Mesenchymal stem cell (in vitro differentiated cells and primary cell): Measurements from ENCODE around the gene CD83.

ENCODE experiments used
- DNase-seq: peaks from one replicate; pipeline ENCODE4 v3.0.0-alpha.2; 2013
- H2AFZ ChIP-seq: one replicate; pipeline ENCODE4 v1.6.1; 2013; ENCODE audit warnings: low read depth, mild to moderate bottlenecking, control low read depth, inconsistent platforms, low read length, moderate library complexity
- H2AK5ac ChIP-seq: 2 replicates; pipeline ENCODE4 v1.6.1; 2013; ENCODE audit warnings: low read length, moderate library complexity, mild to moderate bottlenecking, inconsistent platforms; ENCODE audit not compliant: severe bottlenecking
- H2BK120ac ChIP-seq: one replicate; pipeline ENCODE4 v1.6.1; 2013; ENCODE audit warnings: low read depth, mild to moderate bottlenecking, inconsistent platforms, low read length, moderate library complexity
- H2BK12ac ChIP-seq, 2 experiments: one replicate each; pipeline ENCODE4 v1.6.1; 2013; ENCODE audit warnings: inconsistent platforms in 2 of 2, low read length in 2 of 2, mild to moderate bottlenecking in 2 of 2, moderate library complexity in 2 of 2, control low read depth in 1 of 2
- H2BK15ac ChIP-seq: one replicate; pipeline ENCODE4 v1.6.1; 2013; ENCODE audit warnings: mild to moderate bottlenecking, low read depth, inconsistent platforms; ENCODE audit not compliant: poor library complexity, severe bottlenecking
- H2BK5ac ChIP-seq: 2 replicates; pipeline ENCODE4 v1.6.1; 2013; ENCODE audit warnings: low read depth, mild to moderate bottlenecking, low read length, control low read depth, inconsistent platforms; ENCODE audit not compliant: poor library complexity, severe bottlenecking
- H3K14ac ChIP-seq, 2 experiments: one replicate each; pipeline ENCODE4 v1.6.1; 2013; ENCODE audit warnings: inconsistent platforms in 2 of 2, low read length in 2 of 2, control low read depth in 1 of 2, mild to moderate bottlenecking in 1 of 2, moderate library complexity in 1 of 2
- H3K18ac ChIP-seq, 2 experiments: one replicate each; pipeline ENCODE4 v1.6.1; 2013; ENCODE audit warnings: inconsistent platforms in 2 of 2, low read length in 2 of 2, control low read depth in 1 of 2, low read depth in 1 of 2, mild to moderate bottlenecking in 1 of 2
- H3K23ac ChIP-seq, 2 experiments: one replicate each; pipeline ENCODE4 v1.6.1; 2013; ENCODE audit warnings: inconsistent platforms in 2 of 2, low read length in 2 of 2, mild to moderate bottlenecking in 2 of 2, moderate library complexity in 2 of 2, control low read depth in 1 of 2
- H3K27ac ChIP-seq: 2 replicates; pipeline ENCODE4 v1.5.1; 2013; ENCODE audit warnings: mild to moderate bottlenecking, moderate library complexity, low read length, control low read depth, inconsistent platforms; ENCODE audit not compliant: poor library complexity, severe bottlenecking
- H3K27me3 ChIP-seq, 2 experiments: 2 replicates each; pipeline versions ENCODE4 v1.6.1 to v1.7.0; 2013; ENCODE audit warnings: low read length in 2 of 2, mild to moderate bottlenecking in 2 of 2, moderate library complexity in 2 of 2, control low read depth in 1 of 2, inconsistent platforms in 1 of 2; ENCODE audit not compliant: control insufficient read depth in 1 of 2, insufficient read depth in 1 of 2
- H3K36me3 ChIP-seq, 2 experiments: 2 replicates each; pipeline versions ENCODE4 v1.6.1 to v1.7.0; 2013; ENCODE audit warnings: low read length in 2 of 2, control low read depth in 1 of 2, inconsistent platforms in 1 of 2, low read depth in 1 of 2, mild to moderate bottlenecking in 1 of 2; ENCODE audit not compliant: insufficient read depth in 2 of 2, control insufficient read depth in 1 of 2
- H3K4ac ChIP-seq, 2 experiments: one replicate each; pipeline ENCODE4 v1.6.1; 2013; ENCODE audit warnings: inconsistent platforms in 2 of 2, low read length in 2 of 2, mild to moderate bottlenecking in 2 of 2, moderate library complexity in 2 of 2, control low read depth in 1 of 2, low read depth in 1 of 2
- H3K4me1 ChIP-seq: 2 replicates; pipeline ENCODE4 v1.6.1; 2013; ENCODE audit warnings: low read depth, low read length, control low read depth; ENCODE audit not compliant: control insufficient read depth, insufficient read depth
- H3K4me2 ChIP-seq: 2 replicates; pipeline ENCODE4 v1.6.1; 2013; ENCODE audit warnings: low read length, mild to moderate bottlenecking, inconsistent platforms; ENCODE audit not compliant: poor library complexity, severe bottlenecking
- H3K4me3 ChIP-seq, 2 experiments: 2 replicates each; pipeline versions ENCODE4 v1.5.1 to v1.7.0; 2013; ENCODE audit warnings: low read length in 2 of 2, mild to moderate bottlenecking in 2 of 2, control low read depth in 1 of 2, low read depth in 1 of 2; ENCODE audit not compliant: insufficient read depth in 1 of 2
- H3K79me1 ChIP-seq: replicated peaks from 2 replicates; pipeline ENCODE4 v1.6.1; 2013; ENCODE audit warnings: mild to moderate bottlenecking, control low read depth, low read length, inconsistent platforms; ENCODE audit not compliant: poor library complexity, severe bottlenecking
- H3K9ac ChIP-seq: 2 replicates; pipeline ENCODE4 v1.7.0; 2013; ENCODE audit warnings: mild to moderate bottlenecking, low read length, moderate library complexity
- H3K9me3 ChIP-seq: 2 replicates; pipeline ENCODE4 v1.7.0; 2013; ENCODE audit warnings: mild to moderate bottlenecking, low read length; ENCODE audit not compliant: control insufficient read depth
- H4K8ac ChIP-seq: one replicate; pipeline ENCODE4 v1.6.1; 2013; ENCODE audit warnings: inconsistent platforms, mild to moderate bottlenecking, low read length, moderate library complexity
- H4K91ac ChIP-seq: one replicate; pipeline ENCODE4 v1.6.1; 2013; ENCODE audit warnings: mild to moderate bottlenecking, low read length, inconsistent platforms
- WGBS: methylation state at CpG from one replicate; pipeline ENCODE4 v1.1.7; 2013; ENCODE audit warnings: mixed read lengths; 5-methylcytosine and 5-hydroxymethylcytosine counted together

Gene CD83

GRCh38 chr6:14128012-14128411 lies 10.4 kb downstream of the CD83 start:
- no peak overlapping the region for H2BK12ac ChIP-seq
- H4K8ac ChIP-seq = no peak overlapping the region
- WGBS = 65% methylated on average over 4 of the region's 4 CpGs
- H2AFZ ChIP-seq = no peak overlapping the region
- no peak overlapping the region for H2BK5ac ChIP-seq
- no peak overlapping the region for H3K18ac ChIP-seq
- no peaks in the 10 kb centered on the region for H3K9me3 ChIP-seq
- H3K79me1 ChIP-seq = no peaks in the 10 kb centered on the region
- no peak overlapping the region for H3K4ac ChIP-seq
- no peak overlapping the region for H2BK120ac ChIP-seq
- H4K91ac ChIP-seq = no peak overlapping the region
- no peaks in the 10 kb centered on the region for H3K4me1 ChIP-seq
- H3K23ac ChIP-seq = no peak overlapping the region
- no peak for DNase-seq
- no peak overlapping the region for H3K27ac ChIP-seq
- H2AK5ac ChIP-seq = no peak overlapping the region
- H3K14ac ChIP-seq = no peak overlapping the region
- H3K9ac ChIP-seq = no peak overlapping the region
- H3K4me3 ChIP-seq = no peak overlapping the region
- H2BK15ac ChIP-seq = no peak overlapping the region
- no peaks in the 10 kb centered on the region for H3K27me3 ChIP-seq
- no peaks in the 10 kb centered on the region for H3K36me3 ChIP-seq
- H3K4me2 ChIP-seq = no peak overlapping the region

GRCh38 chr6:14128746-14129145 lies 11.2 kb downstream of the CD83 start:
- H3K4me3 ChIP-seq = no peak overlapping the region
- no peak overlapping the region for H2AFZ ChIP-seq
- no peak for DNase-seq

GRCh38 chr6:14129575-14129974 lies 12.0 kb downstream of the CD83 start:
- Histone ChIP-seq H3K27me3 (no peaks in the 10 kb centered on the region), H4K8ac (no peak overlapping the region), H2AK5ac (no peak overlapping the region), H3K4ac (no peak overlapping the region), H3K14ac (no peak overlapping the region), H3K27ac (no peak overlapping the region), H2BK5ac (no peak overlapping the region), H3K36me3 (peaks cover 0 to 1% of the 10 kb centered on the region in 2 experiments), H3K79me1 (no peaks in the 10 kb centered on the region), H4K91ac (no peak overlapping the region), H3K4me1 (peaks cover 6% of the 10 kb centered on the region), H3K23ac (no peak overlapping the region), H3K9me3 (no peaks in the 10 kb centered on the region), H3K4me2 (no peak overlapping the region), H2BK12ac (no peak overlapping the region), H3K9ac (no peak overlapping the region), H2BK15ac (no peak overlapping the region), H2BK120ac (no peak overlapping the region), H3K18ac (no peak overlapping the region), H2AFZ (no peak overlapping the region), H3K4me3 (no peak overlapping the region)
- WGBS = 22% methylated on average over 5 of the region's 7 CpGs
- peak; percentile 72 for DNase-seq

More at GRCh38 chr6:14128746-14129145, 11.2 kb downstream of the CD83 start:
- no peaks in the 10 kb centered on the region for H3K27me3 ChIP-seq
- no peak overlapping the region for H3K23ac ChIP-seq
- 55% methylated on average over 4 of the region's 4 CpGs for WGBS
- H3K79me1 ChIP-seq = no peaks in the 10 kb centered on the region
- no peak overlapping the region for H3K27ac ChIP-seq
- no peak overlapping the region for H3K14ac ChIP-seq
- H4K91ac ChIP-seq = no peak overlapping the region
- H2AK5ac ChIP-seq = no peak overlapping the region
- H3K9me3 ChIP-seq = no peaks in the 10 kb centered on the region
- H2BK120ac ChIP-seq = no peak overlapping the region
- H2BK15ac ChIP-seq = no peak overlapping the region
- no peak overlapping the region for H2BK5ac ChIP-seq
- no peaks in the 10 kb centered on the region for H3K36me3 ChIP-seq
- H3K9ac ChIP-seq = no peak overlapping the region
- H3K18ac ChIP-seq = no peak overlapping the region
- no peaks in the 10 kb centered on the region for H3K4me1 ChIP-seq
- no peak overlapping the region for H4K8ac ChIP-seq
- H3K4me2 ChIP-seq = no peak overlapping the region
- no peak overlapping the region for H3K4ac ChIP-seq
- no peak overlapping the region for H2BK12ac ChIP-seq

- Histone ChIP-seq H2BK12ac (no peak overlapping the region), H3K4ac (no peak overlapping the region), H3K14ac (no peak overlapping the region), H4K91ac (no peak overlapping the region), H2BK120ac (no peak overlapping the region), H3K27ac (no peak overlapping the region), H2BK5ac (no peak overlapping the region), H3K18ac (no peak overlapping the region), H2AK5ac (no peak overlapping the region), H3K23ac (no peak overlapping the region), H3K4me1 (peaks cover 6% of the 10 kb centered on the region), H3K9ac (no peak overlapping the region), H3K4me3 (no peak overlapping the region), H2AFZ (no peak overlapping the region), H3K79me1 (no peaks in the 10 kb centered on the region), H3K36me3 (peaks cover 3 to 10% of the 10 kb centered on the region in 2 experiments), H4K8ac (no peak overlapping the region), H3K4me2 (no peak overlapping the region), H3K9me3 (no peaks in the 10 kb centered on the region), H3K27me3 (no peaks in the 10 kb centered on the region), H2BK15ac (no peak overlapping the region)
- 90% methylated on average over 11 of the region's 15 CpGs for WGBS
- DNase-seq = no peak
These were observed 13.0 kb downstream of the CD83 start for GRCh38 chr6:14130435-14131075.
